Activated CD4-positive, alpha-beta T cell treated with anti-CD3 and anti-CD28 coated beads, Interleukin-2, amount 10 ng/mL, durations not matched to agents 24 days and 14 days (primary cell): ENCODE data around the gene HEATR1. TPM values are rescaled to one million over a fixed set of nuclear protein-coding genes. Genes with fewer than 3 reads are reported as not detected.
A peak's percentile ranks its signal among the peaks of the same experiment; 100 is the strongest.

Source experiments
- DNase-seq: peaks from one replicate; pipeline ENCODE4 v3.0.0; 2022
- H3K27ac Mint-ChIP-seq: one replicate; pipeline ENCODE4 v1.8.0; 2022; ENCODE audit warnings: mild to moderate bottlenecking, mixed read lengths
- H3K27me3 Mint-ChIP-seq: one replicate; pipeline ENCODE4 v1.8.0; 2022; ENCODE audit warnings: mixed read lengths
- H3K36me3 Mint-ChIP-seq: one replicate; pipeline ENCODE4 v1.8.0; 2022; ENCODE audit warnings: low read depth, mild to moderate bottlenecking, mixed read lengths
- H3K4me1 Mint-ChIP-seq: one replicate; pipeline ENCODE4 v1.8.0; 2021; ENCODE audit warnings: mixed read lengths
- H3K4me3 Mint-ChIP-seq: one replicate; pipeline ENCODE4 v1.8.0; 2022; ENCODE audit warnings: mild to moderate bottlenecking, moderate library complexity, mixed read lengths
- H3K9me3 Mint-ChIP-seq: one replicate; pipeline ENCODE4 v1.8.0; 2021; ENCODE audit warnings: mixed read lengths
- intact Hi-C: fragments of 100-400 bp; cut with micrococcal nuclease; formaldehyde crosslinking; loops from one replicate; pipeline ENCODE4 v1.15.1; 2023
- total RNA-seq: library from RNA; stranded (reverse); gene quantifications from 2 replicates; pipeline ENCODE4 v1.2.3, GENCODE V29; 2022

HEATR1 gene
- total RNA-seq, 1 donor from 2014 or later, result 91.8 TPM

DNA sequence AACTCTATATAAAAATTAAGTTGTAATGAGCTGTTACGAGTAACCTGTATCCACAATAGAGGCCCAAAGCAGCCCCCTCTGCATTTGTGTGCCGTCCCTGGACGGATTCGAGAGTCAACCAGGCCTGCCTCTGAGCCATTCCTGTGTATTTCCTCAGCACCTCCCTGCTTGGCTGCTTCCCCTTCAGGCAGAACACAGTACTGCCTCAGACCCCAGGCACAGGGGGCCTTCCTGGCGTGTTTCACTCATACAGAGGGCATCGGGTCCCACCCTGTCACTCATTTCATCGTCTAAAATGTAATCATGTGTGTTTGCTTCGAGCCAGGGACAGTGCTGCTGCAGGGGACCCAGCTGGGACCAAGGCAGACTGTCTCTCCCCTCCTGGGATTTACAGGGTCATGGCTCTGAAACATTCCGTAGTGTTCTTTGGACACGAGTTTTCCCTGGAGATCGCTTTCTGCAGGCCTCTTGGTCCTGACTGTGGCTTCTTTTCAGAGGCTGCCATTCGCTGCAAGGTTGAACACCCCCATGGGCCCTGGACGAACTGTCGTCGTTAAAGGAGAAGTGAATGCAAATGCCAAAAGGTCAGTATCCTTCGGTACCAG lies 61.1 kb downstream of the HEATR1 start:
- Mint-ChIP-seq H3K27ac (no peak overlapping the region), H3K4me3 (no peak overlapping the region)

DNA sequence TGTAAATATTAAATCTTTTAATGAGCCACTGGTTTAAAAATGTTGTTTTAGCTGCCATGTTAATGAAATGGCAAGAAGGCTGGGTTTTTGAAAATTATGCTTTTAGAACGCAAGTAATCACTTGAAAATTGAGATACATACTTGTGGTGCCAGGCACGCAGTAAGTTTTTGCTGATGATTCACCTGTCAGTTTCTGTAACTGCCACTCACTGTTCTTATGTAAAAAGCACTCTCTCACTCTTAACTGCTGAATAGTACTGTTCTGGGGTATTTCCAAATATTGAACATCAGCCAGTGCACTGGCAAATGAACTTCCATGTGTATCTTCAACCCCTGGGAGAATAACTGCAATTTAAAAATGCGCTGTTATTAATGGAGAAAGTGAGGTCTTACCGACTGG lies 62.6 kb downstream of the HEATR1 start:
- peaks cover 78% of the 10 kb centered on the region for H3K36me3 Mint-ChIP-seq
- no peaks in the 10 kb centered on the region for H3K27me3 Mint-ChIP-seq
- no peak overlapping the region for H3K4me3 Mint-ChIP-seq
- no peaks in the 10 kb centered on the region for H3K9me3 Mint-ChIP-seq
- peaks cover 20% of the 10 kb centered on the region for H3K4me1 Mint-ChIP-seq
- DNase-seq, result no peak
- H3K27ac Mint-ChIP-seq, result no peak overlapping the region
- intact Hi-C loops, result no loop called here

More for the DNA sequence above, 61.1 kb downstream of the HEATR1 start:
- Mint-ChIP-seq H3K36me3 (peaks cover 84% of the 10 kb centered on the region), H3K27me3 (no peaks in the 10 kb centered on the region), H3K4me1 (peaks cover 20% of the 10 kb centered on the region), H3K9me3 (no peaks in the 10 kb centered on the region)
- intact Hi-C loops, result no loop called here
- DNase-seq, result no peak

DNA sequence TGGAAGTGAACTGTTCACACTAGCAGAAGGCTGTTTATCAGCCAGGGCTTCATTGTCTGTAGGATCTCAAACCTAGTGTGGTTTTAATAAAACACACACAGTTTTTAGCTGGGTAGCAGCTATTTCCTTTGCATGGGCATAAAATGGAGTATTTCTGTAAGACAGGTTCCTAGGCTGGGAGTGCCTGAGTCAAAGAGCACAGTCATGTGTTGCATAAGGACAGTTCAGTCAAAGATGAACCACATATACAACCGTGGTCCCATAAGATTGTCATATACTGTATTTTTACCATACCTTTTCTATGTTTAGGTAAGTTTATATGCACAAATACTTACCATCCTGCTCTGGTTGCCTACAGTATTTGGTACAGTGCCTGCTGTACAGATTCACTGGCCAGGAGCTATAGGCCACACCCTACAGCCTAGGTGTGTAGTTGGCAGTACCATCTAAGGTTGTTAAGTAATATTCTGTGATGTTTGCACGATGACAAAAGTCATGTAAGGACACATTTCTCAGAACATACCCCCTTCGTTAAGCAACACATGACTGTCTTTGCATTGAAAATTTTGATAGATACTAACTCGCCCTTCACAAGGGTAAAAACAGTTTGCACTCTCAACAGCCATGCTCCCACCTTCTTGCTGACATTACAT lies 63.4 kb downstream of the HEATR1 start:
- Mint-ChIP-seq H3K4me1 (peaks cover 24% of the 10 kb centered on the region), H3K36me3 (peaks cover 80% of the 10 kb centered on the region), H3K4me3 (no peak overlapping the region), H3K27me3 (no peaks in the 10 kb centered on the region), H3K27ac (no peak overlapping the region), H3K9me3 (no peaks in the 10 kb centered on the region)
- intact Hi-C loops, result no loop called here
- no peak for DNase-seq

DNA sequence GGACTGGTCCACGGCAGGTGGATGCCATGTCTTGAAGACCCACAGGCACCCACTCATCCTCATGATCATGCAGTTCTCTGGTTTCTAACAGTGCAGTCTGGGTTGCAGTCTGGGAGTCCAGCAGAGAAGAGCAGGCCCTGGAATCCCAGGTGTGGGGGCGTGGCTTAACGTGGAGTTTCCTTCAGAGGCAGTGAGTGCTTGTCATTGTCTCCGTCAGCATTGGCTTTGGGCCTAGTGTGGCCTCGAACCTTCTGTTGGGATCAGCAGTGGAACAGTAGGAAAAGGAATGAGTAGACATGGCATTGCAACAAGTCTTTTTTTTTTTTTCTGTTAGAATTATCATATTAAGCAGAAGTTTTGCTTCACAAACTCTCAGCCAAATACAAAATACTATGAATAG lies 67.8 kb downstream of the HEATR1 start:
- H3K27ac Mint-ChIP-seq, result no peak overlapping the region
- H3K9me3 Mint-ChIP-seq, result no peaks in the 10 kb centered on the region
- no peak overlapping the region for H3K4me3 Mint-ChIP-seq
- intact Hi-C loops, result no loop called here
- H3K27me3 Mint-ChIP-seq, result no peaks in the 10 kb centered on the region
- H3K4me1 Mint-ChIP-seq, result peaks cover 29% of the 10 kb centered on the region
- peaks cover 64% of the 10 kb centered on the region for H3K36me3 Mint-ChIP-seq
- no peak for DNase-seq

DNA sequence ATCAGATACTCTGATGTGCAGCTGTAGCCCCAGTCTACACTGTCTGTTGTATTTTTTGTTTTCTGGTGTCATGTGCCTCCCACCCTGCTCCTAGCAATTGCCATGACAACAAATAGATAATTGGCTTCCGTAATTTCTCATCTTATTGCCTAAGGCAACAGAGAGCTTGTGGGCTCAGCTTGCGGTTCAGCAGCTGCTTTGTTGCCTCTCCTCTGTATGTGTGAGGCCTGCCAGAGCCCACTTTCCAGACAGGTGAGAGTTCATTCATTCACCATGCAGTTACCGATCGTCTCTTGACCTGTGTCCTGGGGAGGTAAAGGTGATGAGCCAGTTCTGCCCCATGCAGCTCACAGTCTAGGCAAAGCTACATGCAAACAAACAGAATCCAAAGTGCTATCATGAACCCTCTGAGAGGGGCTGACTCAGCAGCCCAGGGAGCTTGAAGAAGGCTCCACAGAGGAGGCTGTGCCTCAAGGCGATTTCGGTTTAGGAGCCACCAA lies 68.6 kb downstream of the HEATR1 start:
- intact Hi-C loops, result no loop called here
- DNase-seq, result no peak
- Mint-ChIP-seq H3K36me3 (peaks cover 66% of the 10 kb centered on the region), H3K27ac (peak overlapping the region; percentile 46), H3K4me3 (no peak overlapping the region), H3K4me1 (peaks cover 30% of the 10 kb centered on the region), H3K9me3 (no peaks in the 10 kb centered on the region), H3K27me3 (no peaks in the 10 kb centered on the region)

DNA sequence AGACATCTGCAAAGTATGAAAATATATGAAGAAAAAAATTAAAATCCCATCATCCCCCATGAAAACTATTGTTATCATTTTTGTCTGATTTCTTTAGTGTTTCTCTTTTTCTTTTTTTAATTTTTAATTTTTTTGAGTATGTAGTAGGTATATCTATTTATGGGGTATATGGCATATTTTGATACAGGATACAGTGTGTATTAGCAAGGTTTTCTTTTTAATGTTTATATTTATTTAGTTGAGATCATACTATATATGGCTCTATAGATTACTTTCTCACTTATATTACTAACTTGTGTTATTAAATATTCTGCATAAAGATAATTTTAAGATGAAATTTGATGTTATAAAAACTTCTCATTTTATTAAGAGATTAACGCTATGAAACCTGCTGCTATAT lies 69.1 kb downstream of the HEATR1 start:
- H3K36me3 Mint-ChIP-seq, result peaks cover 65% of the 10 kb centered on the region
- H3K27ac Mint-ChIP-seq, result no peak overlapping the region
- H3K4me1 Mint-ChIP-seq, result peaks cover 33% of the 10 kb centered on the region
- intact Hi-C loops, result no loop called here
- no peaks in the 10 kb centered on the region for H3K27me3 Mint-ChIP-seq
- no peak overlapping the region for H3K4me3 Mint-ChIP-seq
- H3K9me3 Mint-ChIP-seq, result no peaks in the 10 kb centered on the region
- DNase-seq, result no peak

DNA sequence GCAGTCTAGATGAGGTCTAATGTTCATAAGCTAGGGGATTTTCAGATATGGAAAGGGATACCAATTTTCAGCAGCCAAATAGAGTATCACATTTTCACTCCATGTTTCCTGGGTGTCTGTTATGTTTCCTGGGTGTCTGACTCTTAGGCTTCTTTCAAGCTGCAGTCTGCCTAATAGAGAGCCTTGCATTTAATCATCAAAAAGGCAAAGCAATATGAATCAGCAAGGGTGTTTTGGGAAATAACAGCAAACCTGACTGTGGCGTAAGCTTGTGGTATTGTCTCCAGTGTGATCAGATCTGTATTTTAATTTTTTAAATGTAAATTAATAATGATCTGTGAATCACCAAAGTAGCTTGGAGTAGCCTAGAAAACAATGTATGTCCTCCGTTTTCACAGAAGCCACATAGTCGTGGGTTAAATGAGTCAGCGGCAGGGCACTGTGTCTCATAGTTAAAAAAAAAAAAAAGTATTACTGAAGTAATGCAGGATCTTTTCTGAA lies 70.1 kb downstream of the HEATR1 start:
- intact Hi-C loops, result loop anchor here (1.0 to 5.0 kb wide), 2 partner anchors 10 to 432 kb away; no protein-coding TSS in a partner anchor
- peak overlapping the region; percentile 90 for H3K27ac Mint-ChIP-seq
- DNase-seq, result peak; percentile 68
- H3K27me3 Mint-ChIP-seq, result no peaks in the 10 kb centered on the region
- H3K4me1 Mint-ChIP-seq, result peaks cover 35% of the 10 kb centered on the region
- peak overlapping the region; percentile 50 for H3K4me3 Mint-ChIP-seq
- no peaks in the 10 kb centered on the region for H3K9me3 Mint-ChIP-seq
- peaks cover 57% of the 10 kb centered on the region for H3K36me3 Mint-ChIP-seq

DNA sequence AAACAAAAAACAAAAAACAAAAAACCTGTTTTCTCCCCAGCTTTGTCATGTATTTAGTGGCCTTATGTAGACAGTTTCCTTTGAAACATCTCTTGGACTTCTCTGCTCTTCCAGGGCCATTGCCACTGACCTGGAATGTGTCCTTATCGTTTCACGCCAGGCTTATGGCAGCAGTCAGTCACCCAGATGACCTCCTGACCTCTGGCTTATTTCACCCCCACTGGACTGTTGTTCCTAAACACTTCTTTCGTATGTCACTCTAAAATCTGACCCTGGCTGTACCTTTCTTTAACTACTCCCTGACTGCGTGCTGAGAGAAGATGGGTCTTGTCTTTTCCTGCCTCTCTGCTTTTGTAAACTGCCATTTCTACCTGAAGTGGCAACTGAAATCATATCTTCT lies 71.5 kb downstream of the HEATR1 start:
- H3K4me3 Mint-ChIP-seq, result no peak overlapping the region
- intact Hi-C loops, result loop anchor here (5.0 kb wide), 1 partner anchor 431 kb away; no protein-coding TSS in a partner anchor
- peaks cover 49% of the 10 kb centered on the region for H3K36me3 Mint-ChIP-seq
- H3K9me3 Mint-ChIP-seq, result no peaks in the 10 kb centered on the region
- no peak for DNase-seq
- peaks cover 35% of the 10 kb centered on the region for H3K4me1 Mint-ChIP-seq
- no peaks in the 10 kb centered on the region for H3K27me3 Mint-ChIP-seq
- H3K27ac Mint-ChIP-seq, result peak overlapping the region; percentile 72

DNA sequence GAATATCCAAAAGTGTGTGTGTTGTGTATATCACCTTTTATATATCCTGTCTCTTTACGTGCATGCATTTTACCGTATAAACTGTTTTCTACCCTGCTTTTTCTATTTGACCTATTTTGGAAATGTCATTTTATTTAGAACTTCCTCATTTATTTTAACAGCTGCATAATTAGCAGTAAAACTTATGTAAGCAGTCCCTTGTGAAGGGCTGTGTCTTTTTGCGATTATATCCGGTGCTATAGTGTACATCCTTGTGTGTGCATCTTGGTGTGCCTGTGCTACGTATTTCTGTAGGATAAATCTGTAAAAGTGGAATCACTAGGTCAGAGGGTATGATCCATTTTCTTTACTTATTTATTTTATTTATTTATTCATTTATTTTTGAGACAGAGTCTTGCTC lies 73.4 kb downstream of the HEATR1 start:
- H3K4me1 Mint-ChIP-seq, result peaks cover 36% of the 10 kb centered on the region
- peaks cover 50% of the 10 kb centered on the region for H3K36me3 Mint-ChIP-seq
- intact Hi-C loops, result loop anchor here (5.0 kb wide), 1 partner anchor 429 kb away; no protein-coding TSS in a partner anchor
- H3K27me3 Mint-ChIP-seq, result no peaks in the 10 kb centered on the region
- H3K27ac Mint-ChIP-seq, result no peak overlapping the region
- no peak for DNase-seq
- H3K4me3 Mint-ChIP-seq, result no peak overlapping the region
- H3K9me3 Mint-ChIP-seq, result no peaks in the 10 kb centered on the region

DNA sequence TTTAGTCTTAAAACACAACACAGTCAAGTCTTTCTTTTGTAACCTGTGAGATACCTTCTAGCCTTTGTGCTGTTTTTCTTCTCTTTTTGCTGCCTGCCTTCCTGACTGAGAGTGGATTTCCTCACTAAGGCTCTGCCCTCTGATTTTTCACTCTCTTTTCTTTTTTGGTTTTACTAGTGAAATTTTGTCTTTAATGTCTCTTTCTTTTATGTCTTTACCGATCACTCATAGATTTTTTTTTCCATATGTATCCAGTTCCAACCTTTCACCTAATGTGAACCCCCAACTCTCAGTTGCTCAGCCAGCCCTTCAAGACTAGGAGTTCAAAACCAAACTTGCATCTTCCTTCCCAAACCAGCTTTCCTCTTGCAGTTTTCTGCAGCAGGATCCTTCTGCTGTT lies 74.0 kb downstream of the HEATR1 start:
- Mint-ChIP-seq H3K4me3 (no peak overlapping the region), H3K9me3 (no peaks in the 10 kb centered on the region), H3K36me3 (peaks cover 49% of the 10 kb centered on the region), H3K4me1 (peaks cover 36% of the 10 kb centered on the region), H3K27me3 (no peaks in the 10 kb centered on the region), H3K27ac (peak overlapping the region; percentile 39)
- DNase-seq, result no peak
- intact Hi-C loops, result loop anchor here (5.0 kb wide), 1 partner anchor 428 kb away; no protein-coding TSS in a partner anchor

DNA sequence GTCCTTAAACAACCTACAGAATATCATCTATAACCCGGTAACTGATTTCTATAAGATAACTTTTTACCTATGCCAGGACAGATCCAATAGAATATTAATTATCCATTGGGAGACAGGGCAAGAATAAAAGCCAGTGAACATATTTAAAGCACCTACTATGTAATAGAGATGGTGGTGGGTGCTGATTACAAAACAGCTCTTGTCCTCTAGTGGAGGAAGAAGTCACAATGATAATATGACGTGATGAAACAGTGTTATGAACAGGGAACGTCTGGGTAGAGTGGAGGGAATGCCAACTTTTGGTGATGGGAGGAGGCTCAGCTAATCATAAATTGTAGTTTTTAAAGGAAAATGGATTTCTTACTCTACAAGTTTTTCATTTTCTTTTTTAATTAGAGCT lies 78.2 kb downstream of the HEATR1 start:
- Mint-ChIP-seq H3K9me3 (no peaks in the 10 kb centered on the region), H3K36me3 (peaks cover 34% of the 10 kb centered on the region), H3K27me3 (no peaks in the 10 kb centered on the region), H3K4me1 (peaks cover 25% of the 10 kb centered on the region), H3K4me3 (peak overlapping the region; percentile 28), H3K27ac (no peak overlapping the region)
- DNase-seq, result no peak
- intact Hi-C loops, result no loop called here

DNA sequence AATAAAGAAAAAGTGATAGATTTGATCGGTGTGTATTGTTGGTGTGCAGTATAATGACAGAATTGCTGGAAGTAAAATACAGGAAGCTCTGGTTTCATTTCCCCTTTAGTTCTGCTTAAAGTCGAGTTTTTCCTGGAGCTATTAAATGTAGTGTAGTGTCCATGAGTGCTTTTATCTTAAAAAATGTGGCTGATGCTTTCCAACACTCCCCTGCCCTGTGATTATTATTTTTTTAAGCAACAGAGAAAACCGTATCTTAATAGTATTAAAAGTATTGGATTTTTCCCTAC lies 79.5 kb downstream of the HEATR1 start:
- intact Hi-C loops, result loop anchor here (1.0 to 5.0 kb wide), 6 partner anchors 9 to 383 kb away; partner anchors contain the start of genes ERO1B, GPR137B, HEATR1 and MTR
- peak overlapping the region; percentile 98 for H3K27ac Mint-ChIP-seq
- DNase-seq, result no peak
- H3K9me3 Mint-ChIP-seq, result no peaks in the 10 kb centered on the region
- H3K4me3 Mint-ChIP-seq, result peak overlapping the region; percentile 93
- H3K36me3 Mint-ChIP-seq, result peaks cover 27% of the 10 kb centered on the region
- H3K27me3 Mint-ChIP-seq, result no peaks in the 10 kb centered on the region
- H3K4me1 Mint-ChIP-seq, result peaks cover 19% of the 10 kb centered on the region

DNA sequence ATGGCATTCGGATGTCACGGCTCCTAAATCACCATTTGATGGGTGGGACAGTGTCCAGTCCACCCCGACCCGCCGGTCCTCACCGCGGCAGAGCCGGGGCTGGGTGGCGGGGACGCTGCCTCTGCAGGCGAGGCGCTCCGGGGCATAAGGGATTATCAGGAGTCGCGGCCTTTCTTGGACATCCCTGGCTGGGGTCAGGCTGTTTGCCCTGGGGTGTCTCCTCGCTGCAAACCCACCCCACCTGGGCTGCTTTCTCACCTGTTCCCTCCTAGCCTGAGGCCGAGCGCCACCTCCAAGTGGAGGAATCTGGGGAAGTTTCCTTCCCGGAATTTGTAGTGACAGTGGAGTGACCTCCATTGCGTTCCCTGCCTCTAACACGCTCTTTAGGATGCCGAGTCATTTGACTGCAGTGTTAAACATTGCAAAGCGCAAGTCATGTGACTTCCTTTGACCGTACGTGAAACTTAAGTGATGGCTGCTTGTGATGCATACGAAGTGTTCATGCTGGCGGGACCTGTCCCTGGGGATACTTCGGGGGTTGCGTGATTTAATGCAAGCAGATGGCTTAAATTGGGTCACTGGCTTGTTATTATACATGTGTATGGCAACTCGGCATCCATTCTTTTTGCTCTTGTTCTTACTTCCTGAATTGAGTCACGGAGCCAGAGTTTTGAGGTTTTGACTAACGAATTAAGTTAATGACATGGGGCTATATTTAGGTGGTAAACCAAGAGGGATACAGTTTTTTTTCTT lies 80.0 kb downstream of the HEATR1 start:
- intact Hi-C loops, result loop anchor here (1.0 to 5.0 kb wide), 6 partner anchors 10 to 382 kb away; partner anchors contain the start of genes ERO1B, GPR137B, HEATR1 and MTR
- DNase-seq, result peak; percentile 90
- Mint-ChIP-seq H3K4me3 (peak overlapping the region; percentile 93), H3K9me3 (no peaks in the 10 kb centered on the region), H3K27ac (peak overlapping the region; percentile 98), H3K36me3 (peaks cover 27% of the 10 kb centered on the region), H3K4me1 (peaks cover 19% of the 10 kb centered on the region), H3K27me3 (no peaks in the 10 kb centered on the region)
